Choroid plexus epithelial cell (primary cell): ENCODE measurements around the gene CORIN.

ENCODE experiments used
- DNase-seq: peaks from one replicate; pipeline ENCODE4 v3.0.0-alpha.2; 2010; ENCODE audit warnings: low read depth
- H3K4me3 ChIP-seq: 2 replicates; pipeline ENCODE4 v1.5.1; 2011; ENCODE audit warnings: low read depth, mild to moderate bottlenecking, control low read depth, low read length, moderate library complexity
- CTCF ChIP-seq: conservative IDR thresholded peaks from 2 replicates; pipeline ENCODE4 v1.5.1; 2011; ENCODE audit warnings: low read depth, mild to moderate bottlenecking, control low read depth, inconsistent platforms, low read length, moderate library complexity

The CORIN gene

DNA sequence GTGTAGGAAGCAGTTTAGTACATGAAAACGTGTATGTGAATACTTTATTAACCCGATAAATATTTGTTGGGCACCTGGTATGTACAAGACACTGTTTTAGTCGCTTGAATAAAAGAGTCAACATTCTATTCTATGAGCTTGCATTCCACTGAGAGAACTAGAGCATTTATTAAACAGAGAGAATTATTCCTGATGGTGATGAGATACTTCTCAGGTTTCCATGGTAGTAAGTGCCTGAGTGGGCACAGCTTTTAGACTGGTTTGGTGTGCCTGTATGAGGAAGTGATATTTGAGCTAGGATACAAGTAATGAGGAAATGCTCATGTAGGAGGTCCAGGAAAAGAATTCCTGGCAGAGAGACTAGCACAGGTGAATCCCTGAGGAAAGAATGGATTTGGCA, 258.6 kb downstream of the CORIN start:
- no peak for TF ChIP-seq CTCF
- no peak overlapping the region for H3K4me3 ChIP-seq
- peak; percentile 31 for DNase-seq

- no peak overlapping the region for H3K4me3 ChIP-seq
- TF ChIP-seq CTCF = no peak
- peak; percentile 97 for DNase-seq
Measured at GRCh38 chr4:47577779-47578553, 259.9 kb downstream of the CORIN start.

GRCh38 chr4:47572981-47573380, 264.9 kb downstream of the CORIN start:
- no peak for DNase-seq
- H3K4me3 ChIP-seq = no peak overlapping the region
- no peak for TF ChIP-seq CTCF

DNA sequence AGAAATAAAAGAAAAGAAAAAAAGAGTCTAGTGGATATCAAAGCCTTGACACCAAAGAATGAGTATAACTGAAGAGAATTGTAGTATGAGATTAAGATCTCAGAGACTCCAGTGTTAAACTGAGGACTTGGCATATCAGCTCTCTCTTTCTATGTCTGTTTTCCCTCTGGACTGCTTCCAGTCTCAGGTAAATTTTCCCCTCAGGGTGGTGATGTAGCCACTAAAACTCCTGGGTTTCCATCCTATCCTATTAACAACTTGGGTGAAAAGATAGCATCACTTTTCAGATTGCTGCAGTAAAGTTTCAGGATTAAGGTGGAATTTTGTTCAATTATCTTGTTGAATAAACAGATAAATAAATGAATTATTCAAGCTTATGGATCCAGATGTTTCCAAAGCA, 267.1 kb downstream of the CORIN start:
- DNase-seq = no peak
- no peak for TF ChIP-seq CTCF
- no peak overlapping the region for H3K4me3 ChIP-seq

GRCh38 chr4:47567511-47567910, 270.4 kb downstream of the CORIN start:
- no peak overlapping the region for H3K4me3 ChIP-seq
- no peak for TF ChIP-seq CTCF
- DNase-seq = no peak

DNA sequence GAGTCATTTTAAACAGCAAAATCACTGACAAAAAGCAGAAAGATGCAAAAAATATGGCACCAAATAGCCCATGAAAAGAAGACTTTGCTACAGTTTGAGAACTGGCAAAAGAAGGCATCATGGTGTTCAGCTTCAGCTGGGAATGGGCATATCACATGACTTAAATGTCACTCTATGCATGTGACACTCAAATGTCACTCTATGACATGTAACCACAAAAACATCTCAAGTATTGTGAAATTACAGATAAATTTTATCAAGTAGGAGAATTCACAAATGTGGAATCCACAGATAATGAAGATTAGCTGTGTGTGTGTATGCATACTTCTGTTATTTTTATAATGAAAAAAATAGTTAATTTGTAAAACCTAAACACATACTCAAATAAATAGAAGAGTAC, 270.9 kb downstream of the CORIN start:
- H3K4me3 ChIP-seq = no peak overlapping the region
- TF ChIP-seq CTCF = no peak
- no peak for DNase-seq

DNA sequence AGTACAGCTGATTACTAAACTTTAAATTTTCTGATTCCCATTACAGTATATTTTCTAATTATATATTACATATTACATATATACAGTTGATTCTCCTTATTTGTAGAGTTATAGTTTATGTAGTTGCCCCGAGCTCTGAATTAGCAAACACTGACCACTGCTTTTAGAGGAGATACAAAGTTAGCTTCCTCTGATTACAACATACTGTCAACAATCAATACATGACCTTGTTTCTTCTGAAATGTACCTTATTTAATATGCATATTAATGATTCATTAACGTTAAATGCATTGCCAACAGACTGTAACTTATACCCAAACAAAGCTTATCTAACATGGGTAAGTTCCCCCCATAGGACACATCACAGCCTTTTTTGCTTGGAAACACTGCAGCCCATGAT, 271.3 kb downstream of the CORIN start:
- no peak for DNase-seq
- TF ChIP-seq CTCF = no peak

More for the DNA sequence above, 271.3 kb downstream of the CORIN start:
- H3K4me3 ChIP-seq = no peak overlapping the region
